Measurements from ENCODE around the gene PRDM16. TPM values are rescaled to one million over a fixed set of nuclear protein-coding genes. Genes with fewer than 3 reads are reported as not detected.
A peak's percentile ranks its signal among the peaks of the same experiment; 100 is the strongest.

PRDM16 gene
- total RNA-seq, 1 experiment from 2014 or later: 0.04 TPM

GRCh38 chr1:3442331-3442730 lies 373.3 kb downstream of the PRDM16 start:
- DNase-seq (no peak), ATAC-seq (no peak)
- POLR2A ChIA-PET (ENCODE audit: unreplicated experiment): no interaction called here
- Histone ChIP-seq H3K4me2 (ENCODE audit: low read length) (no peak overlapping the region), H3K27ac (ENCODE audit: low read length) (no peak overlapping the region), H3K4me1 (ENCODE audit: insufficient read depth, low read length) (peaks cover 12% of the 10 kb centered on the region), H3K36me3 (ENCODE audit: low read depth, low read length) (no peaks in the 10 kb centered on the region), H3F3A (ENCODE audit: low read length, unreplicated experiment) (no peaks in the 10 kb centered on the region), H3K27me3 (ENCODE audit: low read length) (peaks cover 48% of the 10 kb centered on the region), H2AFZ (ENCODE audit: low read length) (no peak overlapping the region), H3K4me3 (ENCODE audit: low read length) (no peak overlapping the region), H3K9me2 (replicated peaks; ENCODE audit: low read length) (no peaks in the 10 kb centered on the region), H3K9ac (ENCODE audit: low read length) (no peak overlapping the region), H3K79me2 (ENCODE audit: low read length) (no peaks in the 10 kb centered on the region), H3K9me3 (ENCODE audit: low read length) (no peaks in the 10 kb centered on the region), H4K20me1 (ENCODE audit: low read length) (no peaks in the 10 kb centered on the region)
- CTCF ChIA-PET: no interaction called here
- intact Hi-C loops (cut with micrococcal nuclease): no loop called here
- no peak for TF ChIP-seq CTCF (conservative IDR thresholded peaks at IDR 0.05; ENCODE audit: low read depth, low read length)
- no peak for TF ChIP-seq EZH2 (IDR thresholded peaks at IDR 0.05; ENCODE audit: low read length, unreplicated experiment)
- no peak for TF ChIP-seq EZH2phosphoT487 (IDR thresholded peaks at IDR 0.05; ENCODE audit: borderline replicate concordance, low read length)
- BruUV-seq (replicated peaks): no TSS peak

- H3K4me3 ChIP-seq (ENCODE audit: low read length): no peak overlapping the region
- intact Hi-C loops (cut with micrococcal nuclease): no loop called here
- no peak overlapping the region for H3K9ac ChIP-seq (ENCODE audit: low read length)
- H3F3A ChIP-seq (ENCODE audit: low read length, unreplicated experiment): no peaks in the 10 kb centered on the region
- CTCF ChIA-PET: no interaction called here
- H3K79me2 ChIP-seq (ENCODE audit: low read length): no peaks in the 10 kb centered on the region
- DNase-seq (no peak), ATAC-seq (no peak)
- H3K9me3 ChIP-seq (ENCODE audit: low read length): no peaks in the 10 kb centered on the region
- no peaks in the 10 kb centered on the region for H3K36me3 ChIP-seq (ENCODE audit: low read depth, low read length)
- H4K20me1 ChIP-seq (ENCODE audit: low read length): no peaks in the 10 kb centered on the region
- TF ChIP-seq EZH2 (IDR thresholded peaks at IDR 0.05; ENCODE audit: low read length, unreplicated experiment): no peak
- TF ChIP-seq EZH2phosphoT487 (IDR thresholded peaks at IDR 0.05; ENCODE audit: borderline replicate concordance, low read length): no peak
- no peak for TF ChIP-seq CTCF (conservative IDR thresholded peaks at IDR 0.05; ENCODE audit: low read depth, low read length)
- H3K9me2 ChIP-seq (replicated peaks; ENCODE audit: low read length): no peaks in the 10 kb centered on the region
- H3K27ac ChIP-seq (ENCODE audit: low read length): no peak overlapping the region
- H3K27me3 ChIP-seq (ENCODE audit: low read length): peaks cover 46% of the 10 kb centered on the region
- no peak overlapping the region for H2AFZ ChIP-seq (ENCODE audit: low read length)
- POLR2A ChIA-PET (ENCODE audit: unreplicated experiment): no interaction called here
- peaks cover 12% of the 10 kb centered on the region for H3K4me1 ChIP-seq (ENCODE audit: insufficient read depth, low read length)
- BruUV-seq (replicated peaks): no TSS peak
- no peak overlapping the region for H3K4me2 ChIP-seq (ENCODE audit: low read length)
Measured at GRCh38 chr1:3442901-3443300, 373.9 kb downstream of the PRDM16 start.

GRCh38 chr1:3443807-3444206 lies 374.8 kb downstream of the PRDM16 start:
- peaks cover 47% of the 10 kb centered on the region for H3K27me3 ChIP-seq (ENCODE audit: low read length)
- TF ChIP-seq CTCF (conservative IDR thresholded peaks at IDR 0.05; ENCODE audit: low read depth, low read length) (no peak), EZH2phosphoT487 (IDR thresholded peaks at IDR 0.05; ENCODE audit: borderline replicate concordance, low read length) (no peak), EZH2 (IDR thresholded peaks at IDR 0.05; ENCODE audit: low read length, unreplicated experiment) (no peak)
- POLR2A ChIA-PET (ENCODE audit: unreplicated experiment): no interaction called here

More at GRCh38 chr1:3443807-3444206, 374.8 kb downstream of the PRDM16 start:
- Histone ChIP-seq H3K9me3 (ENCODE audit: low read length) (no peaks in the 10 kb centered on the region), H4K20me1 (ENCODE audit: low read length) (no peaks in the 10 kb centered on the region), H3K9me2 (replicated peaks; ENCODE audit: low read length) (no peaks in the 10 kb centered on the region), H3K79me2 (ENCODE audit: low read length) (no peaks in the 10 kb centered on the region), H3F3A (ENCODE audit: low read length, unreplicated experiment) (no peaks in the 10 kb centered on the region), H3K9ac (ENCODE audit: low read length) (no peak overlapping the region), H3K4me1 (ENCODE audit: insufficient read depth, low read length) (peaks cover 12% of the 10 kb centered on the region), H3K4me3 (ENCODE audit: low read length) (no peak overlapping the region), H3K36me3 (ENCODE audit: low read depth, low read length) (no peaks in the 10 kb centered on the region), H2AFZ (ENCODE audit: low read length) (no peak overlapping the region), H3K27ac (ENCODE audit: low read length) (no peak overlapping the region), H3K4me2 (ENCODE audit: low read length) (no peak overlapping the region)
- CTCF ChIA-PET: interaction anchor here (1.6 kb wide), 1 partner anchor 9 kb away, joined by 4 read pairs; no protein-coding TSS in a partner anchor
- peak; percentile 75 for DNase-seq
- ATAC-seq: peak; percentile 91
- intact Hi-C loops (cut with micrococcal nuclease): no loop called here
- BruUV-seq (replicated peaks): no TSS peak
